Lung (tissue), 12 donors: Measurements from ENCODE around the gene LRRFIP2. TPM values are rescaled to one million over a fixed set of nuclear protein-coding genes. Genes with fewer than 3 reads are reported as not detected.
"Not testable (repeated sequence)": the region's sequence is repeated elsewhere in the genome, so short reads cannot be mapped to it uniquely, and the experiment has no call there.

Source experiments
- ATAC-seq: fragments of 200-7000 bp; cut with Tn5 transposase; one replicate; pipeline ENCODE4 v1.9.1; 2020; ENCODE audit warnings: moderate number of reproducible peaks; ENCODE audit not compliant: insufficient read depth, low FRiP score
- DNase-seq, 3 donors: peaks; one replicate each; pipeline ENCODE4 v3.0.0-alpha.2; 2013 to 2017
- H3K27ac ChIP-seq, 2 donors: one replicate each; pipeline ENCODE4 v1.5.1; 2013; ENCODE audit warnings: mild to moderate bottlenecking in 2 of 2, moderate library complexity in 2 of 2, control low read depth in 1 of 2, inconsistent platforms in 1 of 2, low read depth in 1 of 2, low read length in 1 of 2
- H3K27me3 ChIP-seq, 3 donors: one replicate each; pipeline ENCODE4 v1.5.1; 2013; ENCODE audit warnings: low read length in 2 of 3; ENCODE audit not compliant: control insufficient read depth in 3 of 3, insufficient read depth in 3 of 3
- H3K36me3 ChIP-seq, 4 donors: one replicate each; pipeline ENCODE4 v1.5.1; 2013; ENCODE audit warnings: low read length in 4 of 4, mild to moderate bottlenecking in 1 of 4, moderate library complexity in 1 of 4; ENCODE audit not compliant: control insufficient read depth in 4 of 4, insufficient read depth in 4 of 4
- H3K4me1 ChIP-seq, 5 donors: one replicate each; pipeline ENCODE4 v1.5.1; 2013; ENCODE audit warnings: low read length in 5 of 5, mild to moderate bottlenecking in 2 of 5, moderate library complexity in 1 of 5; ENCODE audit not compliant: control insufficient read depth in 5 of 5, insufficient read depth in 5 of 5
- H3K4me3 ChIP-seq: one replicate; pipeline ENCODE4 v1.5.1; 2013; ENCODE audit warnings: mild to moderate bottlenecking, control low read depth, moderate library complexity
- H3K9ac ChIP-seq, 2 donors: one replicate each; pipeline ENCODE4 v1.5.1; 2013; ENCODE audit warnings: low read length in 2 of 2, control low read depth in 1 of 2; ENCODE audit not compliant: insufficient read depth in 1 of 2
- H3K9me3 ChIP-seq, 4 donors: one replicate each; pipeline ENCODE4 v1.5.1; 2013; ENCODE audit warnings: low read length in 3 of 4, mild to moderate bottlenecking in 1 of 4, moderate library complexity in 1 of 4; ENCODE audit not compliant: control insufficient read depth in 4 of 4, insufficient read depth in 3 of 4
- WGBS, 2 donors: extraction: QIAGEN DNeasy Blood & Tissue Kit; methylation state at CpG; one replicate each; pipeline ENCODE4 v1.1.7; 2013; 5-methylcytosine and 5-hydroxymethylcytosine counted together
- polyA plus RNA-seq, 2 donors: library from polyadenylated mRNA; stranded (reverse); fragments of 200-250 nt; gene quantifications; one replicate each; pipeline ENCODE4 v1.2.1, GENCODE V29; 2013
- total RNA-seq, 2 donors: library from RNA; depleted of rRNA in 1 of 2; stranded (reverse); fragments of >200 nt in 1 of 2; gene quantifications; one replicate each; pipeline ENCODE4 v1.2.1, GENCODE V29; 2014 to 2021
- TF ChIP-seq, protein P1 (sequence below): IDR thresholded peaks from 2 replicates; pipeline ENCODE4 v1.5.1; 2012; ENCODE audit warnings: mild to moderate bottlenecking; ENCODE audit errors: control extremely low read depth, extremely low read depth
- donor health status: control.
- donor health status: control.
- donor health status: Bipolar disorder and iron deficiency.
- donor health status: healthy.
- donor health status: DM: yes; HTN: yes; CAD: no.

The LRRFIP2 gene
- total and polyA plus RNA-seq, 4 donors, result 24.8 to 106 (median 44.6) TPM

DNA sequence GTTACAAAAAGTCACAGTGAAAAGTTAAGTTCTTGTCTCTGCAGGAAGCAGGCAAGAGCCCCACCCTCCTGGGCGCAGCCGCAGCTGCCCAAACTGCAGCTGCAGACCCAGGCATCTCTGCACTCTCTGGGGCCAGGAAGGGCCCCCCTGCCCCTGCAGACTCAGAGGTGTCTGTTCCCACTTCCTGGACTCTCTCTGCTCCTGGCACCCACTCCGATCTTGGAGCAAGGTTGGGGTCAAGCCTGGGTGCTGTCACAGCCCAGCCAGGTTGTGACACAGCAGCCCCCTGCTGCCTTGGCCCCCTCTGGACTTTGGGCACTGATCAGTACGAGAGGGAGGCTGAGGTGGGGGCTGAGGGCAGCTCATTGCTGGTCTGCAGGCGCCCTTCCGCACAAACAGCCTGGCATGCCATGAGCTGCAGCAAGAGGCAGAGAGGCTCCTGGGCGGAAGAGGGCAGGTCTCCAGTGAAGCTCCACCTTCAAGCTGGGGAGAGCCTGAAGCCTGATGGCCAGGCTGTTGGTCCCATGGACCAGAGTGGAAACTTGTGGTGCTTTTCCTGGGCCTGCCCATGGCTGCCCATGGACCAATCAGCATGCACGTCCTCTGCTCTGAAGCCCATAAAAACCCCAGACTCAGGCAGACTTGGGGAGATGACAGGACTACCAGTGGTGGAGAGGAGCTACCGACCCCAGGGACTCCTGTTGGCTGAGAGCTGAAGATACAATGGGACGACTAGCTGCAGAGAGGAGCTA lies 42.9 kb upstream of the LRRFIP2 start:
- DNase-seq (no peak), ATAC-seq (no peak)
- H3K9ac ChIP-seq, result no peak overlapping the region
- no peaks in the 10 kb centered on the region for H3K9me3 ChIP-seq
- peaks cover 0 to 3% (median 0%) of the 10 kb centered on the region in 5 donors for H3K4me1 ChIP-seq
- WGBS, 2 donors, result 85 to 94% methylated on average over 10 of the region's 10 CpGs
- H3K4me3 ChIP-seq, result no peak overlapping the region
- no peaks in the 10 kb centered on the region for H3K36me3 ChIP-seq
- TF ChIP-seq, protein P1, sequence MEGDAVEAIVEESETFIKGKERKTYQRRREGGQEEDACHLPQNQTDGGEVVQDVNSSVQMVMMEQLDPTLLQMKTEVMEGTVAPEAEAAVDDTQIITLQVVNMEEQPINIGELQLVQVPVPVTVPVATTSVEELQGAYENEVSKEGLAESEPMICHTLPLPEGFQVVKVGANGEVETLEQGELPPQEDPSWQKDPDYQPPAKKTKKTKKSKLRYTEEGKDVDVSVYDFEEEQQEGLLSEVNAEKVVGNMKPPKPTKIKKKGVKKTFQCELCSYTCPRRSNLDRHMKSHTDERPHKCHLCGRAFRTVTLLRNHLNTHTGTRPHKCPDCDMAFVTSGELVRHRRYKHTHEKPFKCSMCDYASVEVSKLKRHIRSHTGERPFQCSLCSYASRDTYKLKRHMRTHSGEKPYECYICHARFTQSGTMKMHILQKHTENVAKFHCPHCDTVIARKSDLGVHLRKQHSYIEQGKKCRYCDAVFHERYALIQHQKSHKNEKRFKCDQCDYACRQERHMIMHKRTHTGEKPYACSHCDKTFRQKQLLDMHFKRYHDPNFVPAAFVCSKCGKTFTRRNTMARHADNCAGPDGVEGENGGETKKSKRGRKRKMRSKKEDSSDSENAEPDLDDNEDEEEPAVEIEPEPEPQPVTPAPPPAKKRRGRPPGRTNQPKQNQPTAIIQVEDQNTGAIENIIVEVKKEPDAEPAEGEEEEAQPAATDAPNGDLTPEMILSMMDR, result no peak
- no peaks in the 10 kb centered on the region for H3K27me3 ChIP-seq
- H3K27ac ChIP-seq, result no peak overlapping the region

DNA sequence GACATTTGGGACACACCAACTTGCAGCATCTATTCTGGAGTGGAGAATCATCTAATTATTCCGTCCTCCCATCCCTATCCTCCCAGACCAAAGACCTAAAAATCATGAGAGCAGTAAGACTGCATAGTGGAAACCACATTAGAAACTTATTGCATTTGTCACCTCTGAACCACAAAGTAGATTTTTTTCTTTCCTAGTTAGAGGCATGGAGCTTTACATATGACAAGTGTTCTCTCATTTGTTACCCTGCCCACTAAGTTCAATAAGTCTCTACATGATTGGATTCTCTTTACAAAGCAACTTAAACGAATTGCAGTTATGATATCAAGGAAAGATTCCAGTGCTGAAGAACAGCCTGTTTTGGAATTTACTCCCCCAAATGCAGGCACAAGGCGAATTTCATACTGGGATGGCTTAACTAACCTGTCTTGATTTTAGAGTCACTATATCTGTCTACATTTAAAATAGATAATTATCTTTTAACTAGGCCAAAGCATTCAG lies 42.3 kb upstream of the LRRFIP2 start:
- no peak for ATAC-seq
- TF ChIP-seq, protein P1, result no peak
- Histone ChIP-seq H3K4me3 (no peak overlapping the region), H3K9ac (no peak overlapping the region), H3K4me1 (peaks cover 0 to 3% (median 0%) of the 10 kb centered on the region in 5 donors), H3K27me3 (no peaks in the 10 kb centered on the region), H3K36me3 (no peaks in the 10 kb centered on the region), H3K9me3 (no peaks in the 10 kb centered on the region), H3K27ac (no peak overlapping the region)
- no peak for DNase-seq
- WGBS, 2 donors, result 83 to 93% methylated on average over 3 of the region's 3 CpGs

DNA sequence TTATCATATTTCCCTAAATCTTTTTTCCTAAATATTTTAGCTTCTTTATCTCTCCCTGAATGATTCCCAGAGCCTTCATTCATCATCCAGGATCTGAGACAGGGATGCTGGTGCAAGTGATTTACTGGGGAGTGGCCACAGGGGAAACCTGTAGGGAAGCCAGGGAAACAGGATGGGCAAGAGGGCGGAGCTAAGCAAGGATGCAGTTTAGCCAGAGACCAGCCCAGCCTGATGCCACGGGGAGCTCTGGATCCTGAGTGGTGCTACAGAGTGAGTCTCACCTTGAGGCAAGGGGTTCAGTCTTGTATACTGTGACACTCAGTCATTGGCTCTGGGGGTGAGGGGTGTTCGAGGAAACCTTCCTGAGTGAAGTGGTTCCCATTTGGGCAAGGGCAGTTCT lies 39.7 kb upstream of the LRRFIP2 start:
- no peak overlapping the region for H3K4me3 ChIP-seq
- WGBS, 2 donors, result 68 to 76% methylated on average over 3 of the region's 3 CpGs
- no peaks in the 10 kb centered on the region for H3K36me3 ChIP-seq
- TF ChIP-seq, protein P1, result no peak
- no peaks in the 10 kb centered on the region for H3K9me3 ChIP-seq
- no peak overlapping the region for H3K9ac ChIP-seq
- H3K27me3 ChIP-seq, result no peaks in the 10 kb centered on the region
- H3K27ac ChIP-seq, result no peak overlapping the region
- ATAC-seq, result no peak
- DNase-seq, result no peak
- H3K4me1 ChIP-seq, result peaks cover 0 to 3% (median 0%) of the 10 kb centered on the region in 5 donors

DNA sequence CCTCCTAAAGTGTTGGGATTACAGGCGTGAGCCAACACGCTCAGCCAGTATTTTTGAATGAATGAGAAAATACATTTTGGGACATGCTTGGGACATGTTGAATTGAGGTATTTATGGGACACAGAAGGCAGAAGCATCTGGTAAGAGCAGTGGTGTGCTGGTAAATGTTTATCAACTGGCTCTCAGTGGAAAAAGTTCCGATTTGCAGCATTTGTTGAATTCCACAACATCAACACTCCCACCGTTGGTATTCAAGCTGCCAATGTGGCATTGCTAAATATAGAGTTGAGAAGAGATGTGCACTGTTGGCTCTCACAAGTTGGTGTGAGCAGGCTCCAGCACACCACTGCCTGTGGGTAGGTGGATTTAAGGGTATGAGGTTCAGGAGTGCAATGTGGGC lies 35.8 kb upstream of the LRRFIP2 start:
- TF ChIP-seq, protein P1, result no peak
- peaks cover 0 to 1% (median 0%) of the 10 kb centered on the region in 5 donors for H3K4me1 ChIP-seq
- H3K27ac ChIP-seq, result no peak overlapping the region
- no peaks in the 10 kb centered on the region for H3K27me3 ChIP-seq
- H3K9me3 ChIP-seq, result no peaks in the 10 kb centered on the region
- WGBS, 2 donors, result 76 to 96% methylated on average over 4 of the region's 4 CpGs
- no peak overlapping the region for H3K9ac ChIP-seq
- H3K36me3 ChIP-seq, result no peaks in the 10 kb centered on the region
- H3K4me3 ChIP-seq, result no peak overlapping the region
- no peak for ATAC-seq
- no peak for DNase-seq

DNA sequence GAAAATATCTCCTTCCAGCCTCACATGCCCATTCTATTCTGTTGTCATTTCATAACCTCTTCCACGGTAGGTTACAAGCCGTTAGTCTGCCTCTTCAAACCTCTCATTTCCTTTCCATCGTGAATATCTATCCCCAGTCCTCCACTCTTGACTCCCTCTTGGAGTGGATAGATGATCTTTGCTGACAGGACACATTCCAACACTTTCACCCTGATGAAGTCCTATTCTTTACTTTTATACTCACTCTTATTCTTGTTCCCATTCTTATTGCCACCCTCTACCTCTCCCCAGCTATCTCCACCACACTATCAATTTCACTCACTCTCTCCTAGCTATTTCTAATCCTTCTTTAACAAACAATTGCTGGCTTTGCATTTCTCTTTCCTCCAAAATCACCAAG lies 34.2 kb upstream of the LRRFIP2 start:
- not testable (repeated sequence) for ATAC-seq, H3K36me3 ChIP-seq, DNase-seq, H3K27ac ChIP-seq, H3K4me1 ChIP-seq, H3K4me3 ChIP-seq, H3K9me3 ChIP-seq, H3K9ac ChIP-seq, H3K27me3 ChIP-seq
- WGBS, 2 donors, result 75 to 77% methylated on average over 3 of the region's 3 CpGs
